Endothelial cell of umbilical vein (primary cell): ENCODE results near the gene EHMT1.
"Not testable (repeated sequence)": the region's sequence is repeated elsewhere in the genome, so short reads cannot be mapped to it uniquely, and the experiment has no call there.

Experiments
- EZH2 ChIP-seq: IDR thresholded peaks from 2 replicates; pipeline ENCODE4 v1.6.1; 2012; ENCODE audit warnings: borderline replicate concordance, low read depth, mild to moderate bottlenecking, moderate library complexity, low read length, inconsistent platforms; ENCODE audit not compliant: severe bottlenecking
- FOS ChIP-seq: IDR thresholded peaks from 2 replicates; pipeline ENCODE4 v1.6.1; 2011; ENCODE audit warnings: mild to moderate bottlenecking, low read length, moderate library complexity, borderline replicate concordance; ENCODE audit not compliant: insufficient read depth
- GATA2 ChIP-seq: IDR thresholded peaks from 2 replicates; pipeline ENCODE4 v1.7.0; 2011; ENCODE audit warnings: low read depth, mild to moderate bottlenecking, moderate library complexity, mixed read lengths, low read length; ENCODE audit not compliant: insufficient read length, insufficient read depth
- JUN ChIP-seq: IDR thresholded peaks from 2 replicates; pipeline ENCODE4 v1.6.1; 2011; ENCODE audit warnings: borderline replicate concordance, low read depth; ENCODE audit not compliant: insufficient read length, insufficient read depth
- MYC ChIP-seq: IDR thresholded peaks from one replicate; pipeline ENCODE4 v1.6.1; 2011; ENCODE audit warnings: mild to moderate bottlenecking, low read depth, low read length
- POLR2A ChIP-seq: IDR thresholded peaks from 2 replicates; pipeline ENCODE4 v1.6.1; 2012; ENCODE audit warnings: low read depth, mild to moderate bottlenecking, control low read depth, low read length
- POLR2AphosphoS5 ChIP-seq: IDR thresholded peaks from 2 replicates; pipeline ENCODE4 v1.6.1; 2012; ENCODE audit warnings: low read depth, mild to moderate bottlenecking, control low read depth, low read length, moderate library complexity; ENCODE audit not compliant: insufficient read depth
- TF ChIP-seq, protein P1 (sequence below): IDR thresholded peaks from 2 replicates; pipeline ENCODE4 v1.6.1; 2011; ENCODE audit not compliant: insufficient read depth, insufficient read length
- TF ChIP-seq, protein P2 (sequence below), 2 donors: IDR thresholded peaks; 1 replicate in 1 of 2; 2 replicates in 1 of 2; pipeline ENCODE4 v1.5.1; 2011; ENCODE audit warnings: low read length in 2 of 2, mild to moderate bottlenecking in 2 of 2, moderate library complexity in 2 of 2, control low read depth in 1 of 2, inconsistent platforms in 1 of 2, low read depth in 1 of 2; ENCODE audit not compliant: insufficient read depth in 1 of 2; ENCODE audit errors: extremely low read depth in 1 of 2

DNA sequence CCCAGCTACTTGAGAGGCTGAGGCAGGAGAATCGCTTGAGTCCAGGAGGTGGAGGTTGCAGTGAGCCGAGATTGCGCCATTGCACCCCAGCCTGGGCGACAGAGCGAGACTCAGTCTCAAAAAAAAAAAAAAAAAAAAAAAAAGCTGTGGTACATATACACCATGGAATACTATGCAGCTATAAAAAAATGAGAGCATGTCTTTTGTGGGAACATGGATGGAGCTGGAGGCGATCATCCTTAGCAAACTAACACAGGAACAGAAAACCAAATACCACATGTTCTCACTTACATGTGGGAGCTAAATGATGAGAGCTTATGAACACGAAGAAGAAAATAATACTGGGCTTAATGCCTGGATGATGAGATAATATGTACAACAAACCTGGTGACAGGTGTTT is 22.2 kb upstream of the EHMT1 start:
- TF ChIP-seq POLR2A, EZH2, POLR2AphosphoS5, JUN, FOS, MYC, GATA2: not testable (repeated sequence)
- TF ChIP-seq, protein P1, sequence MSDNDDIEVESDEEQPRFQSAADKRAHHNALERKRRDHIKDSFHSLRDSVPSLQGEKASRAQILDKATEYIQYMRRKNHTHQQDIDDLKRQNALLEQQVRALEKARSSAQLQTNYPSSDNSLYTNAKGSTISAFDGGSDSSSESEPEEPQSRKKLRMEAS, result not testable (repeated sequence)
- TF ChIP-seq, protein P2, sequence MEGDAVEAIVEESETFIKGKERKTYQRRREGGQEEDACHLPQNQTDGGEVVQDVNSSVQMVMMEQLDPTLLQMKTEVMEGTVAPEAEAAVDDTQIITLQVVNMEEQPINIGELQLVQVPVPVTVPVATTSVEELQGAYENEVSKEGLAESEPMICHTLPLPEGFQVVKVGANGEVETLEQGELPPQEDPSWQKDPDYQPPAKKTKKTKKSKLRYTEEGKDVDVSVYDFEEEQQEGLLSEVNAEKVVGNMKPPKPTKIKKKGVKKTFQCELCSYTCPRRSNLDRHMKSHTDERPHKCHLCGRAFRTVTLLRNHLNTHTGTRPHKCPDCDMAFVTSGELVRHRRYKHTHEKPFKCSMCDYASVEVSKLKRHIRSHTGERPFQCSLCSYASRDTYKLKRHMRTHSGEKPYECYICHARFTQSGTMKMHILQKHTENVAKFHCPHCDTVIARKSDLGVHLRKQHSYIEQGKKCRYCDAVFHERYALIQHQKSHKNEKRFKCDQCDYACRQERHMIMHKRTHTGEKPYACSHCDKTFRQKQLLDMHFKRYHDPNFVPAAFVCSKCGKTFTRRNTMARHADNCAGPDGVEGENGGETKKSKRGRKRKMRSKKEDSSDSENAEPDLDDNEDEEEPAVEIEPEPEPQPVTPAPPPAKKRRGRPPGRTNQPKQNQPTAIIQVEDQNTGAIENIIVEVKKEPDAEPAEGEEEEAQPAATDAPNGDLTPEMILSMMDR (IDR thresholded peaks at IDR 0.05; ENCODE audit: extremely low read depth in 1 of 2, insufficient read depth in 1 of 2, low read depth in 1 of 2, low read length in 2 of 2), result not testable (repeated sequence)
